ENCODE results near the gene AFDN.
A peak's percentile ranks its signal among the peaks of the same experiment; 100 is the strongest.

Gene AFDN

DNA sequence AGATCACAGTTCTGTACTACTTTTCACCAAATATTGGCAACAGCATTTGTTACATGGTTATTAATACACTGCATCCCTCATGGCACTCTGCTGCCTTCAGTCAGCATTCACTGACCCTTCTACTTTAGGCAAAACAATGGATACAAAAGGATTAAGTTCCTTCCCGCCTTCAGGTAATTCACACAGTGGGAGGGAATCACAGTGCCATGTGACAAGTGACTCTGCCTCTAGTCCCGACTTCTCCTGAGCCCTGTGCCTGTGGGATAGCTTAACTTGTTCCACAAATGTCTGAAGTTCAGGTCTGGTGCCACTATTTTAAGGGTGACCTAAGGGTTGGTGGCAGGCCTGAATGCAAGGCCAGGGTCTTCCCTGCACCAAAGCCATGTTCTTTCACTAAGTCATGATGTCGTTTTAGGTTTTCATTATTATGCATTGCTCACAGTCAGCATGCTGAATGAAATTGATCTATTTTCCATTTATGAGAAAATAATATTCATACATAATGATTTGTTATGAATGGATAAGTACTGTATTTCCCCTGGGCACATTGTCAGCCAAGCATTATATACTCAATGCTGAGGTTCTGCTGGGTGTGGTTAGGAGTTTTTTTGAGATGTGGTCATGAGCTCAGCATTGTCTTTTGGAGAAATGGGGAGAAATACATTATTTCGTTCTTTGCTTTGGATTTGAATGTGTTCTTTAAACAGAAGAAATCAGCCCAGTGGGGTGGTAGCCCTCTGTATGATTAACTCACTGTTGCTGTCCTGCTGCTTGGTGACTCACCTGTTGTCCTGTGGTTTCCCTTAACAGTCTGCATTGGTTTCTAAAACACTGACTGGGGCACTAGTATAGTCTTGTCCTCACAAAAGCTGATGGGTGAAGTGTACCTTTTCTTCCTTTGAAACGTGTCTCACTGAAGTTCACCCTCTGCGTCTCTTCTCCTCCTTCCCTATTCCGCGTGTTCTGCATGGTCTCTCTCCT, 66.4 kb downstream of the AFDN start:
- ATAC-seq, result peak; percentile 94
- H3K4me3 Mint-ChIP-seq, result no peak overlapping the region
- peaks cover 16% of the 10 kb centered on the region for H3K36me3 Mint-ChIP-seq
- no peak for DNase-seq (ENCODE audit: low spot score in 2 of 2)
- H3K27ac Mint-ChIP-seq, result no peak overlapping the region
- H3K4me1 Mint-ChIP-seq, result no peaks in the 10 kb centered on the region
- no peaks in the 10 kb centered on the region for H3K9me3 Mint-ChIP-seq

- Mint-ChIP-seq H3K36me3 (peaks cover 9% of the 10 kb centered on the region), H3K4me1 (no peaks in the 10 kb centered on the region), H3K9me3 (no peaks in the 10 kb centered on the region), H3K27ac (no peak overlapping the region), H3K4me3 (no peak overlapping the region)
- DNase-seq (ENCODE audit: low spot score in 2 of 2) (no peak), ATAC-seq (no peak)
Measured at GRCh38 chr6:167894965-167895364, 68.3 kb downstream of the AFDN start.

DNA sequence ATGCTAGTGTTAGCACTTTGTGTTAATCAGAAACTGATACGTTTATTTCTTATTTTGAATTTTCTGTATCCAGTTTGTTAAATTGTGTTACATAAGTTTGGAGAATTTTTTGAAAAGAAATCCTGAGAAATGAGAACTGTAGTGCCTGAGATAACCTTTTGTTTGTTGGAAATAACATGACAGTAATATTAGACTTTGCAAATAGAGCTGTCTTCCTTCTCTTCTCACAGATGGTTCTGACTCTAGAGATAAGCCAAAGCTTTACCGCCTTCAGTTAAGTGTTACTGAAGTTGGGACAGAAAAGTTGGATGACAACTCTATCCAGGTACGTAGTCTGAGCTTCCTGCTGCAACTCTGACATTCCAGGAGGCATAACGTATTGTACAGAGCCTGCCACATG, 69.9 kb downstream of the AFDN start:
- no peak for ATAC-seq
- no peak for DNase-seq (ENCODE audit: low spot score in 2 of 2)
- Mint-ChIP-seq H3K4me1 (no peaks in the 10 kb centered on the region), H3K36me3 (peaks cover 11% of the 10 kb centered on the region), H3K27ac (no peak overlapping the region), H3K4me3 (no peak overlapping the region), H3K9me3 (no peaks in the 10 kb centered on the region)

DNA sequence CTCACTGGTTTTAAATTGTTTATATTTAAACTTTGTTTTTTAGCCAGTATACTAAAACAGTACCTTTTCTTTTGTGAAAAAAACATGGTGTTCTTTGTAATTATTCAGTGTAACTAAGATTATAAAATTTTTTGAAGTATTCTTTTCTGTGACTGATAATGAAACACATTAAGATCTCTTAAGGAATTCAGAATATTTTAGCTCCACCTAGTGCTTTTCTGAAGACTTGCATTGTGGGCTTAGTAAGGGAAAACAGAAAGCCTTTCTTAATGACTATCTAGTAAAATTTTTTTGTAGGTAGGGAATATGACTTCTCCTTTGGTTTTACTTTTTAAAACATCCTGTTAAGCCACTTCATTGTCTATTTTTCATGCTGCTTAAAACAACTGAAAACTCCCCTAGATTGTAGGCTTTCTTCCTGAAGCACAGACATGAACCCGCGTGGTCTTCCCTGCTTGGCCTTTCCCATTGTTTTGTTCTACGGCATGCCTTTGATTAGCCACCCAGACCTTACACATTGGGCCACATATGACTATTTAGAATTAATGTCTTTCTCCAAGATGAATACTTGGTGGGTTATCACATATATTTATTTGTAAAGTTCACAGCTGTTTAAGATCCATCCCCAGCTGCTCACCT, 72.1 kb downstream of the AFDN start:
- Mint-ChIP-seq H3K36me3 (peaks cover 15% of the 10 kb centered on the region), H3K27ac (no peak overlapping the region), H3K4me1 (no peaks in the 10 kb centered on the region), H3K9me3 (no peaks in the 10 kb centered on the region), H3K4me3 (no peak overlapping the region)
- ATAC-seq (no peak), DNase-seq (ENCODE audit: low spot score in 2 of 2) (no peak)

DNA sequence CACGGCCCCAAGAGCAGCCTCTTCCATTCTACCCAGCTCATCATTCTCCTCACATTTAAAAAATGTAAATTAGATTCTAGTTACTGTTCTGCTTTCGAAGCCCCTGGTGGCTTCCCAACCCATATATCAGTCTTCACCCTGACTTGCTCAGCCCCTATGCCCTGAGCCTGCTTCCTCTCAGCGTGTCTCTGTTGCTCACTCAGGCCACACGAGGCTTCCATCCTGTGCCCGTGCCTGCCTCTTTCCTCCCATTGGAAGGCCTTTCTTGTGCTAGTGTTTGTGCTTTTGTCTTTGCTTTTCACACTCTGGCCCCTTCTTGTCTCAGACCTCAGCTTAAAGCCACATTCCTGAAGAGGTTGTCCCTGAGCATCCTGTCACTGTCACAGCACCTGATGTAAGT, 78.1 kb downstream of the AFDN start:
- no peaks in the 10 kb centered on the region for H3K9me3 Mint-ChIP-seq
- no peaks in the 10 kb centered on the region for H3K4me1 Mint-ChIP-seq
- no peak overlapping the region for H3K27ac Mint-ChIP-seq
- no peak overlapping the region for H3K4me3 Mint-ChIP-seq
- DNase-seq (ENCODE audit: low spot score in 2 of 2) (no peak), ATAC-seq (no peak)
- H3K36me3 Mint-ChIP-seq, result peaks cover 33% of the 10 kb centered on the region

DNA sequence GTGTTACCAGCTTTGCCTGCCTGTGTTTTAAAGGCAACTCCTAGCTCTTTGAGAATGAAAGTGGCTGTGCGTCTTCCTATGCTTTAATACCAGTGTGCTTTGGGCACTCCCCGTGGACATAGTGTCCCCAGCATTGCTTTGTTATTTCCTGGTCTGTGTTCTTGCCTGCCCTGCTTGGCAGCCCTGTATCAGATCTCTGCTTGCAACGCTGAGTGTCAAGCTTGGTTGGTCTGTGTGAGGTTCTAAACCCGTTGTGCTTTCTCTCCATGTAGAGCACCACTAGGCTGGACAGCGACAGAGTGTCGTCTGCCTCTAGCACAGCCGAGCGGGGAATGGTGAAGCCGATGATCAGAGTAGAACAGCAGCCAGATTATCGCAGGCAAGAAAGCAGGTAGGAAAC, 80.2 kb downstream of the AFDN start:
- Mint-ChIP-seq H3K4me3 (no peak overlapping the region), H3K27ac (no peak overlapping the region), H3K4me1 (no peaks in the 10 kb centered on the region), H3K36me3 (peaks cover 33% of the 10 kb centered on the region), H3K9me3 (no peaks in the 10 kb centered on the region)
- no peak for DNase-seq (ENCODE audit: low spot score in 2 of 2)
- ATAC-seq, result no peak

DNA sequence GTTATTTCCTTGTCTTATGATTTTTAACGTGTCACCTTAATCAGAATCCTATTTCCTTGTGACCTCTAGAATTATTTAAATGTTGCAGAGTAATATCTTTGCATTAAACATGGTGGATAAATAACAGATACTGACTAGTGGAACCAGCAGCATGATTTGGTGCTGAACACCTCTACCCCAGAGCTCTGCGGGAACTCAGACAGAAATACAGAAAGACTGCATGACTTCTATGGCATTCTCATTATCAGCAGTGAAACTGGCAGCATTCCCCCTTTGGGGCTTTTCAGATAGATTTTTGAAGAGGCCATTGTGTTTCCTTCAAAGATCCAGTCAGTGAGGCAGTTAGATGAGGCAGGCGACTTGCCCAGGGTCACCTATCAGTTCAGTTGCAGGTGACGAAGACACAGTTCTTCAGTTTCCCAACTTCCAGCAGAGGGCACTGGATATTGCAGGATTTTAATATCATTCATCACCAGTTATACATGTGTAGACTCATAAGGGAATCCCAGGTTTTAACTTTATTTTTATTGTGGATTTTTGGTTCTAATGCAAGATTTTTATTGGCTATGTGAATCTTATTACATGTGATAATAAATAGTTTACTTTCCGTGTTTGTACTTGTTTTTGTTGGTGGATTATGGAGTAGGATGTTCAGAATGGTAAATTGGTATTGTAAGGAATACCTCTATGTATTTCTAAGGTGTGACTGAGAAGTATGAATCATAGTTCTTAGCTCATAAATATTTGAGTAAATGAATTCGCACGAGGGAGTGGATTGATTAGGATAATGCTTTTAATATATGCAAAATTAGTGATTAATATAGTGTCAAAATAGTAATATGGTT, 81.3 kb downstream of the AFDN start:
- no peak for DNase-seq (ENCODE audit: low spot score in 2 of 2)
- no peaks in the 10 kb centered on the region for H3K9me3 Mint-ChIP-seq
- no peaks in the 10 kb centered on the region for H3K4me1 Mint-ChIP-seq
- no peak for ATAC-seq
- no peak overlapping the region for H3K4me3 Mint-ChIP-seq
- no peak overlapping the region for H3K27ac Mint-ChIP-seq
- peaks cover 32% of the 10 kb centered on the region for H3K36me3 Mint-ChIP-seq

- no peaks in the 10 kb centered on the region for H3K4me1 Mint-ChIP-seq
- DNase-seq (ENCODE audit: low spot score in 2 of 2) (no peak), ATAC-seq (no peak)
- H3K27ac Mint-ChIP-seq, result no peak overlapping the region
- no peaks in the 10 kb centered on the region for H3K9me3 Mint-ChIP-seq
- H3K4me3 Mint-ChIP-seq, result no peak overlapping the region
- H3K36me3 Mint-ChIP-seq, result peaks cover 32% of the 10 kb centered on the region
Measured at GRCh38 chr6:167910007-167910406, 83.3 kb downstream of the AFDN start.

DNA sequence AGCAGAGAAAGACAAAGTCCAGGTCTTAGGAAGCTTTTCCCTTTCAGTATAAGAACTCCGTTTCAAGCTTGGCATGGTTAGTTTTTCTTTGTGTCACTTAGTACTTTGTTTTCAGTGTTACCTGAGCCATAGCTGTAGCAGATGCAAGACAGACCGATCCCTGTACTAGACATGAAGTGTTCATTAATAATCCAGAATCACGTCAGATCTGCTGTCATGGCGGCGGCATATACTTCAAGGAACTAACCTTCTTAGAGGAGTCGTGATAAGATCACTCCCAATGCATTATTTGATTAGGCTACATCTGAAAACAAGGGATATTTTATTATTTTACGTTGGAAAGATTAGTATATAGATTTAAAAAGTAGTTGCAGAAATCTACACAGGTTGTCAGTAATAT, 83.9 kb downstream of the AFDN start:
- Mint-ChIP-seq H3K36me3 (peaks cover 32% of the 10 kb centered on the region), H3K4me3 (no peak overlapping the region), H3K27ac (no peak overlapping the region), H3K4me1 (no peaks in the 10 kb centered on the region), H3K9me3 (no peaks in the 10 kb centered on the region)
- no peak for ATAC-seq
- no peak for DNase-seq (ENCODE audit: low spot score in 2 of 2)

- H3K27ac Mint-ChIP-seq, result no peak overlapping the region
- H3K4me1 Mint-ChIP-seq, result no peaks in the 10 kb centered on the region
- peaks cover 31% of the 10 kb centered on the region for H3K36me3 Mint-ChIP-seq
- ATAC-seq, result no peak
- H3K9me3 Mint-ChIP-seq, result no peaks in the 10 kb centered on the region
- no peak overlapping the region for H3K4me3 Mint-ChIP-seq
- no peak for DNase-seq (ENCODE audit: low spot score in 2 of 2)
Measured at GRCh38 chr6:167912494-167912893, 85.8 kb downstream of the AFDN start.

DNA sequence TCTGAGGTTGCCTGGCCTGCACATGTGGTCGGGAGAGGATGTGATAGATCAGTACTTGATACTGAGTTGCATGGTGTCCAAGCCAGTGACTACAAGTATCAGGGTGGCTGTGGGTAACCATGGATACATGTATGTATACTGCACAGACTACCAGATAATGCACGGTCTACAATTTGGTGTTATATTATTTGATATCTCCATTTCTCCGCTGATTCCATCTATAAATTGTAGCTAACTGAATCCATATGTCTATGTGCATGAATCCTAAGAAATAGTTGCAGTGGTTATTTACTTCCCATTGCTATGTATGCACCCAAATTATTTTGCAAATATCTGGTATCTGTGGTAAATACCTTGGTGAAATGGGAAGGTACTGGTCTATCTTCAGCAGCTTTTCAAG, 87.0 kb downstream of the AFDN start:
- ATAC-seq (no peak), DNase-seq (ENCODE audit: low spot score in 2 of 2) (no peak)
- Mint-ChIP-seq H3K27ac (no peak overlapping the region), H3K4me3 (no peak overlapping the region), H3K4me1 (no peaks in the 10 kb centered on the region), H3K36me3 (peaks cover 32% of the 10 kb centered on the region), H3K9me3 (no peaks in the 10 kb centered on the region)

- ATAC-seq (no peak), DNase-seq (ENCODE audit: low spot score in 2 of 2) (no peak)
- no peak overlapping the region for H3K4me3 Mint-ChIP-seq
- H3K27ac Mint-ChIP-seq, result no peak overlapping the region
- H3K9me3 Mint-ChIP-seq, result no peaks in the 10 kb centered on the region
- H3K36me3 Mint-ChIP-seq, result peaks cover 30% of the 10 kb centered on the region
- H3K4me1 Mint-ChIP-seq, result no peaks in the 10 kb centered on the region
Measured at GRCh38 chr6:167915139-167915538, 88.4 kb downstream of the AFDN start.

- H3K4me1 Mint-ChIP-seq, result no peaks in the 10 kb centered on the region
- H3K4me3 Mint-ChIP-seq, result no peak overlapping the region
- ATAC-seq (peak; percentile 51), DNase-seq (ENCODE audit: low spot score in 2 of 2) (no peak)
- H3K9me3 Mint-ChIP-seq, result no peaks in the 10 kb centered on the region
- H3K36me3 Mint-ChIP-seq, result peaks cover 19% of the 10 kb centered on the region
- H3K27ac Mint-ChIP-seq, result no peak overlapping the region
Measured at GRCh38 chr6:167917551-167918154, 90.9 kb downstream of the AFDN start.

GRCh38 chr6:167918548-167919278, 92.0 kb downstream of the AFDN start:
- ATAC-seq (no peak), DNase-seq (ENCODE audit: low spot score in 2 of 2) (no peak)
- H3K4me3 Mint-ChIP-seq, result no peak overlapping the region
- H3K36me3 Mint-ChIP-seq, result peaks cover 26% of the 10 kb centered on the region
- H3K27ac Mint-ChIP-seq, result no peak overlapping the region
- no peaks in the 10 kb centered on the region for H3K4me1 Mint-ChIP-seq
- no peaks in the 10 kb centered on the region for H3K9me3 Mint-ChIP-seq

Data from stimulated activated effector memory CD8-positive, alpha-beta T cell treated with anti-CD3 and anti-CD28 coated beads, Interleukin-12 subunit alpha, Interleukin-12 subunit beta, amount 100 ng/mL, for 72 hours (primary cell).